Measurements from ENCODE around the gene GALNT12. TPM values are rescaled to one million over a fixed set of nuclear protein-coding genes. Genes with fewer than 3 reads are reported as not detected.

GALNT12 gene
- total RNA-seq, 1 experiment from 2014 or later = 31.2 TPM

GRCh38 chr9:98793031-98793430, 14.4 kb upstream of the GALNT12 start:
- H3K79me2 ChIP-seq (ENCODE audit: insufficient read depth, low read length) = peaks cover 70% of the 10 kb centered on the region
- H3K27me3 ChIP-seq (ENCODE audit: insufficient read depth, low read length) = no peaks in the 10 kb centered on the region
- no peak overlapping the region for H3K9ac ChIP-seq (ENCODE audit: low read length)
- ATAC-seq (no peak), DNase-seq (ENCODE audit: low read depth, low spot score) (no peak)
- peaks cover 15 to 49% of the 10 kb centered on the region in 2 experiments for H3K4me1 ChIP-seq (ENCODE audit: control insufficient read depth in 1 of 2, insufficient read depth in 2 of 2, low read length in 2 of 2)
- H3K4me2 ChIP-seq (ENCODE audit: low read length) = no peak overlapping the region
- POLR2A ChIA-PET = no interaction called here
- peaks cover 7 to 27% of the 10 kb centered on the region in 2 experiments; a peak in 3 of 4 replicates for H3K36me3 ChIP-seq (ENCODE audit: control insufficient read depth in 1 of 2, insufficient read depth in 2 of 2, low read length in 2 of 2)
- H4K20me1 ChIP-seq (ENCODE audit: insufficient read depth) = peaks cover 10% of the 10 kb centered on the region; the same call in 1 of the 2 replicates
- intact Hi-C loops (cut with micrococcal nuclease) = loop anchor here (5.0 kb wide), 1 partner anchor 476 kb away; no protein-coding TSS in a partner anchor
- no peaks in the 10 kb centered on the region for H3K9me2 ChIP-seq (ENCODE audit: insufficient read depth)
- RAD21 ChIA-PET (ENCODE audit: low non-redundant PET in 1 of 2, low total read pairs in 2 of 2, uncharacterized antibody in 2 of 2, unreplicated experiment in 2 of 2) = no interaction called here
- H2AFZ ChIP-seq (ENCODE audit: low read depth, low read length, poor library complexity, severe bottlenecking) = no peak overlapping the region
- no peaks in the 10 kb centered on the region for H3K9me3 ChIP-seq (ENCODE audit: control insufficient read depth in 1 of 2, insufficient read depth in 1 of 2, low read depth in 1 of 2, low read length in 2 of 2)
- CTCF ChIA-PET = interaction anchor here (1.3 to 2.0 kb wide), 3 partner anchors 9 to 17 kb away, joined by 3 to 7 read pairs (median 3); no protein-coding TSS in a partner anchor
- H3K4me3 ChIP-seq (replicated peaks in 1 of 2; ENCODE audit: low read depth in 1 of 2, low read length in 2 of 2) = no peak overlapping the region
- BruUV-seq (replicated peaks) = TSS peak; percentile 18
- TF ChIP-seq YY1 (IDR thresholded peaks at IDR 0.05; ENCODE audit: extremely low read depth, insufficient replicate concordance, low read depth, low read length) (no peak), ELF1 (IDR thresholded peaks at IDR 0.05; ENCODE audit: borderline replicate concordance, low read depth) (no peak), CBX3 (IDR thresholded peaks at IDR 0.05; ENCODE audit: low read depth) (no peak), EZH2phosphoT487 (IDR thresholded peaks at IDR 0.05; ENCODE audit: borderline replicate concordance) (no peak), JUND (IDR thresholded peaks at IDR 0.05) (no peak), ATF3 (IDR thresholded peaks at IDR 0.05) (no peak), RAD21 (IDR thresholded peaks at IDR 0.05; ENCODE audit: low read depth) (no peak), SRF (IDR thresholded peaks at IDR 0.05; ENCODE audit: low read depth) (no peak), REST (IDR thresholded peaks at IDR 0.05; ENCODE audit: low read depth) (no peak), MAX (IDR thresholded peaks at IDR 0.05) (no peak), TCF7L2 (IDR thresholded peaks at IDR 0.05; ENCODE audit: borderline replicate concordance, extremely low read depth, insufficient read depth, insufficient read length) (no peak), SP1 (IDR thresholded peaks at IDR 0.05; ENCODE audit: low read depth) (no peak), EZH2 (IDR thresholded peaks at IDR 0.05) (no peak)
- TF ChIP-seq, protein P1, sequence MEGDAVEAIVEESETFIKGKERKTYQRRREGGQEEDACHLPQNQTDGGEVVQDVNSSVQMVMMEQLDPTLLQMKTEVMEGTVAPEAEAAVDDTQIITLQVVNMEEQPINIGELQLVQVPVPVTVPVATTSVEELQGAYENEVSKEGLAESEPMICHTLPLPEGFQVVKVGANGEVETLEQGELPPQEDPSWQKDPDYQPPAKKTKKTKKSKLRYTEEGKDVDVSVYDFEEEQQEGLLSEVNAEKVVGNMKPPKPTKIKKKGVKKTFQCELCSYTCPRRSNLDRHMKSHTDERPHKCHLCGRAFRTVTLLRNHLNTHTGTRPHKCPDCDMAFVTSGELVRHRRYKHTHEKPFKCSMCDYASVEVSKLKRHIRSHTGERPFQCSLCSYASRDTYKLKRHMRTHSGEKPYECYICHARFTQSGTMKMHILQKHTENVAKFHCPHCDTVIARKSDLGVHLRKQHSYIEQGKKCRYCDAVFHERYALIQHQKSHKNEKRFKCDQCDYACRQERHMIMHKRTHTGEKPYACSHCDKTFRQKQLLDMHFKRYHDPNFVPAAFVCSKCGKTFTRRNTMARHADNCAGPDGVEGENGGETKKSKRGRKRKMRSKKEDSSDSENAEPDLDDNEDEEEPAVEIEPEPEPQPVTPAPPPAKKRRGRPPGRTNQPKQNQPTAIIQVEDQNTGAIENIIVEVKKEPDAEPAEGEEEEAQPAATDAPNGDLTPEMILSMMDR (IDR thresholded peaks at IDR 0.05 in 2 of 3, conservative IDR thresholded peaks at IDR 0.05 in 1 of 3; ENCODE audit: borderline replicate concordance in 1 of 3, insufficient read depth in 1 of 3, low read depth in 2 of 3, low read length in 2 of 3) = no peak
- H3K27ac ChIP-seq (ENCODE audit: low read depth, low read length) = no peak overlapping the region
